GM18520 (cell line): ENCODE results near the gene MBP.

ENCODE experiments used
- ATAC-seq: cut with Tn5 transposase; IDR thresholded peaks from one replicate; pipeline ENCODE4 v1.9.1; 2021; ENCODE audit not compliant: unreplicated experiment

MBP gene

GRCh38 chr18:77068321-77069312 lies 64.0 kb downstream of the MBP start:
- no peak for ATAC-seq

GRCh38 chr18:77067291-77068061 lies 65.1 kb downstream of the MBP start:
- peak; percentile 29 for ATAC-seq

- no peak for ATAC-seq
Measured at GRCh38 chr18:77066689-77067088, 65.9 kb downstream of the MBP start.

GRCh38 chr18:77066101-77066500 lies 66.5 kb downstream of the MBP start:
- ATAC-seq = no peak

GRCh38 chr18:77065221-77065981 lies 67.2 kb downstream of the MBP start:
- ATAC-seq = peak; percentile 15

GRCh38 chr18:77063260-77063659 lies 69.3 kb downstream of the MBP start:
- ATAC-seq = peak; percentile 20

GRCh38 chr18:77062518-77063003 lies 70.0 kb downstream of the MBP start:
- peak; percentile 74 for ATAC-seq

GRCh38 chr18:77061946-77062517 lies 70.6 kb downstream of the MBP start:
- ATAC-seq = peak; percentile 30

GRCh38 chr18:77061281-77061945 lies 71.2 kb downstream of the MBP start:
- ATAC-seq = no peak

GRCh38 chr18:77060151-77060550 lies 72.4 kb downstream of the MBP start:
- no peak for ATAC-seq

- ATAC-seq = no peak
Measured at GRCh38 chr18:77059294-77059916, 73.2 kb downstream of the MBP start.

GRCh38 chr18:77058290-77058835 lies 74.2 kb downstream of the MBP start:
- ATAC-seq = no peak

GRCh38 chr18:77057006-77057395 lies 75.6 kb downstream of the MBP start:
- no peak for ATAC-seq

- ATAC-seq = no peak
Measured at GRCh38 chr18:77056344-77057005, 76.1 kb downstream of the MBP start.

GRCh38 chr18:77055429-77056300 lies 76.9 kb downstream of the MBP start:
- no peak for ATAC-seq

GRCh38 chr18:77054606-77055428 lies 77.8 kb downstream of the MBP start:
- peak; percentile 85 for ATAC-seq

GRCh38 chr18:77054288-77054605 lies 78.3 kb downstream of the MBP start:
- ATAC-seq = no peak
